Measurements from ENCODE around the gene ECHDC3. TPM values are rescaled to one million over a fixed set of nuclear protein-coding genes. Genes with fewer than 3 reads are reported as not detected.

ECHDC3 gene, protein sequence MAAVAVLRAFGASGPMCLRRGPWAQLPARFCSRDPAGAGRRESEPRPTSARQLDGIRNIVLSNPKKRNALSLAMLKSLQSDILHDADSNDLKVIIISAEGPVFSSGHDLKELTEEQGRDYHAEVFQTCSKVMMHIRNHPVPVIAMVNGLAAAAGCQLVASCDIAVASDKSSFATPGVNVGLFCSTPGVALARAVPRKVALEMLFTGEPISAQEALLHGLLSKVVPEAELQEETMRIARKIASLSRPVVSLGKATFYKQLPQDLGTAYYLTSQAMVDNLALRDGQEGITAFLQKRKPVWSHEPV
- 10 to 100 TPM in 2 of 4 donors, 1 to 10 TPM in 2; 3.8 to 25.8 (median 9.7) TPM for polyA plus RNA-seq
- long read RNA-seq, donor 1, transcript ECHDC3-201 (5 exons, 1,649 nt) = major isoform, 14 of 14 reads
- long read RNA-seq, donor 1, partial matches to known transcripts = 0 of 14 reads
- long read RNA-seq, donor 1, other reads (novel, unspliced or antisense) = 0 of 14 reads
- long read RNA-seq, donor 2, transcript ECHDC3-201 (5 exons, 1,649 nt) = major isoform, 8 of 8 reads
- long read RNA-seq, donor 2, partial matches to known transcripts = 0 of 8 reads
- long read RNA-seq, donor 2, other reads (novel, unspliced or antisense) = 0 of 8 reads
- long read RNA-seq, donor 3, transcript ECHDC3-201 (5 exons, 1,649 nt) = major isoform, 9 of 9 reads
- long read RNA-seq, donor 3, partial matches to known transcripts = 0 of 9 reads
- long read RNA-seq, donor 3, other reads (novel, unspliced or antisense) = 0 of 9 reads
- long read RNA-seq, donor 4, partial matches to known transcripts = 0 of 1 reads
- long read RNA-seq, donor 4, other reads (novel, unspliced or antisense) = 0 of 1 reads
- long read RNA-seq, donor 5, partial matches to known transcripts = 0 of 1 reads
- long read RNA-seq, donor 5, other reads (novel, unspliced or antisense) = 0 of 1 reads
- long read RNA-seq, donor 6, transcript ECHDC3-201 (5 exons, 1,649 nt) = major isoform, 10 of 10 reads
- long read RNA-seq, donor 6, partial matches to known transcripts = 0 of 10 reads
- long read RNA-seq, donor 6, other reads (novel, unspliced or antisense) = 0 of 10 reads
- long read RNA-seq, donor 7 = 0 reads
- long read RNA-seq, donor 8, partial matches to known transcripts = 0 of 2 reads
- long read RNA-seq, donor 8, other reads (novel, unspliced or antisense) = 0 of 2 reads
- long read RNA-seq, donor 9 = 0 reads
- long read RNA-seq, donor 10, partial matches to known transcripts = 0 of 3 reads
- long read RNA-seq, donor 10, other reads (novel, unspliced or antisense) = 0 of 3 reads

- Histone ChIP-seq H3K4me1 (ENCODE audit: control insufficient read depth in 3 of 3, insufficient read depth in 2 of 3, low read depth in 1 of 3, low read length in 2 of 3) (peaks cover 0 to 8% (median 0%) of the 10 kb centered on the region in 3 donors), H3K4me3 (ENCODE audit: low read depth in 1 of 3, low read length in 3 of 3) (peak within 1 kb of the TSS; percentile 44 to 57 (median 49)), H3K9me3 (ENCODE audit: control insufficient read depth in 2 of 2, insufficient read depth in 1 of 2, low read depth in 1 of 2, low read length in 1 of 2) (no peaks in the 10 kb centered on the region), H3K36me3 (ENCODE audit: control insufficient read depth in 3 of 3, insufficient read depth in 2 of 3, low read depth in 1 of 3, low read length in 3 of 3) (peaks cover 0 to 7% (median 0%) of the 10 kb centered on the region in 3 donors), H3K27me3 (ENCODE audit: control insufficient read depth in 3 of 3, insufficient read depth in 3 of 3, low read length in 3 of 3) (no peaks in the 10 kb centered on the region), H3K27ac (ENCODE audit: low read depth in 1 of 3, low read length in 2 of 3) (peak within 1 kb of the TSS in 1 of 3 donors; percentile 87)
- FAIRE-seq = no peak
- 1 to 6% (median 4%) methylated on average over 57 to 93 of the region's 93 CpGs for WGBS, 3 donors
- DNase-seq = peak; percentile 58 to 76
Observed at GRCh38 chr10:11742009-11742778, at the start of gene ECHDC3. Gene ECHDC3 (plus strand): TSS chr10:11742382. CDS start chr10:11742577, 195 bp downstream.

DNA sequence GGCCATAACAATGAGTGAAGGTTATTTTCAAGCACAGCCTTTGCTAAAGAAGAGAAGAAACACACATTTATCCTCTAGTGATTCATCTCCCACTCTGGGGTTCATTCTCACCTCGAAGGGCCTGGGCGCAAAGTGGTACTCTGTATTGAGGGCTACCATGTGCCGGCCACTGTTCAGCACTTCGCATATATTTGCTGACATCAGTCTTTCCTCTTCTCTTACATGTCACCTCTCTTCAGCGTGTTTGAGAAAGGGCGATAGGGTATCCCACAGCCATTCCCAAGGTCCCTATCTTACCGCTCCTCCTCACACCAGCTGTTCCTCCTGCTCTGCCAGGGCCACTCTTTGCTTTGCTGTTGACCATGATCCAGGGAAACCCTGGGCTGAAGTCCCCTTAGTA, 48.8 kb upstream of the ECHDC3 start:
- H3K27me3 ChIP-seq (ENCODE audit: control insufficient read depth in 3 of 3, insufficient read depth in 3 of 3, low read length in 3 of 3) = no peaks in the 10 kb centered on the region
- no peaks in the 10 kb centered on the region for H3K9me3 ChIP-seq (ENCODE audit: control insufficient read depth in 2 of 2, insufficient read depth in 1 of 2, low read depth in 1 of 2, low read length in 1 of 2)
- FAIRE-seq = no peak
- no peak overlapping the region for H3K27ac ChIP-seq (ENCODE audit: low read depth in 1 of 3, low read length in 2 of 3)
- H3K36me3 ChIP-seq (ENCODE audit: control insufficient read depth in 3 of 3, insufficient read depth in 2 of 3, low read depth in 1 of 3, low read length in 3 of 3) = no peaks in the 10 kb centered on the region
- H3K4me1 ChIP-seq (ENCODE audit: control insufficient read depth in 3 of 3, insufficient read depth in 2 of 3, low read depth in 1 of 3, low read length in 2 of 3) = peaks cover 0 to 12% (median 0%) of the 10 kb centered on the region in 3 donors
- 95 to 96% (median 95%) methylated on average over 7 of the region's 7 CpGs for WGBS, 3 donors
- DNase-seq = no peak
- no peak overlapping the region for H3K4me3 ChIP-seq (ENCODE audit: low read depth in 1 of 3, low read length in 3 of 3)

DNA sequence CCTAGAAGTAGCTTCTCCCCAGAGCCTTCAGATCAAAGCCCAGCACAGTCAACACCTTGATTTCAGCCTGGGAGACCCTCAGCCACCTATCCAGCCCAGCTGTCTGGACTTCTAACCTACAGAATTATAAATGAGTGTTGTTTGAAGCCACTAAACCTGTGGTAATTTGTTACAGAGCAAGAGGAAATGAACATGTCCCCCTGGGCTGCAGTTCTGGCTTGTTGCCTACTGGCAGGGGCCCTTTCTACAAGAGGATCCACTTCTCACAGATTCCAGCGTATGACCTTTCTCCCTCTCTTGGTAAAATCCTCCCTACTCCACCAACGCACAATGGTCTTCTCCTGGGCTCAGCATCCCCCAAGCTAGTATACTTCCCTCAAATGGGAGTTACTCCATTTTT, 46.4 kb upstream of the ECHDC3 start:
- DNase-seq (no peak), FAIRE-seq (no peak)
- H3K4me3 ChIP-seq (ENCODE audit: low read depth in 1 of 3, low read length in 3 of 3) = no peak overlapping the region
- H3K27me3 ChIP-seq (ENCODE audit: control insufficient read depth in 3 of 3, insufficient read depth in 3 of 3, low read length in 3 of 3) = no peaks in the 10 kb centered on the region
- no peak overlapping the region for H3K27ac ChIP-seq (ENCODE audit: low read depth in 1 of 3, low read length in 2 of 3)
- WGBS, 3 donors = 74 to 98% (median 93%) methylated on average over 2 of the region's 2 CpGs
- H3K9me3 ChIP-seq (ENCODE audit: control insufficient read depth in 2 of 2, insufficient read depth in 1 of 2, low read depth in 1 of 2, low read length in 1 of 2) = no peaks in the 10 kb centered on the region
- H3K36me3 ChIP-seq (ENCODE audit: control insufficient read depth in 3 of 3, insufficient read depth in 2 of 3, low read depth in 1 of 3, low read length in 3 of 3) = no peaks in the 10 kb centered on the region
- peaks cover 0 to 8% (median 0%) of the 10 kb centered on the region in 3 donors for H3K4me1 ChIP-seq (ENCODE audit: control insufficient read depth in 3 of 3, insufficient read depth in 2 of 3, low read depth in 1 of 3, low read length in 2 of 3)

DNA sequence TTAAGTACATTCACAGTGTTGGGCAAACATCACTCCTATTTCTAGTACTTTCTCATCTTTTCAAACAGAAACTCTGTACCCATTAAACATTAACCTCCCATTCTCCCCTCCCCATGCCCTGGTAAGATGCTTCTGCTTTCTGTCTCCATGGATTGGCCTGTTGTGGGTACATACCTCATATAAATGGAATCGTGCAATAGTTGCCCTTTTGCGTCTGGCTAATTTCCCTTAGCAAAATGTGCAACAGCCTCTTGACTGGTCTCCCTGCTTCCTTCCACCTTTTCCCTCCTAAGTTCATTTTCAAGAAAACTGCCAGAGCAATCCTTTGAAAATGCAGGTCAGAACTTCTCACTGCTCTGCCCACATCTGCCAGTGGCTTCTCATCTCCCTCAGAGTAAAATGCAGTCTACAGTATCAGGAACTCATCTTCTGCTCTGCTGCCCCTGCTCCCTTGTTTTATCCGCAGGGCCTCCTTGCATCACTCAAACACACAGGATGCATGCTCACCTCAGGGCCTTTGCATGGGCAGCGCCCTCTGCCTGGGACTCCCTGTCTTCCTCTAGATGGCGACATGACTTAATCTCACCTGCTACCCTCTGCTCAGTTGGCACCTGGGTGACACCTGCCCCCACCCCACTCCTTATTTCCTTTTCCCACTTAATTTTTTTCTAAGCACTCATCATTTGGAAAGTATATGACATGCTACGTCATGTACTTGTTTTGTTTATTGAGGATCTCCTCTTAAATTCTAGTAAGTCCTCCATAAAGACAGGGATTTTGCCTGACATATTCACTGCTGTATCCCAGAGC, 44.3 kb upstream of the ECHDC3 start:
- DNase-seq (no peak), FAIRE-seq (no peak)
- Histone ChIP-seq H3K36me3 (ENCODE audit: control insufficient read depth in 3 of 3, insufficient read depth in 2 of 3, low read depth in 1 of 3, low read length in 3 of 3) (no peaks in the 10 kb centered on the region), H3K9me3 (ENCODE audit: control insufficient read depth in 2 of 2, insufficient read depth in 1 of 2, low read depth in 1 of 2, low read length in 1 of 2) (no peaks in the 10 kb centered on the region), H3K27me3 (ENCODE audit: control insufficient read depth in 3 of 3, insufficient read depth in 3 of 3, low read length in 3 of 3) (no peaks in the 10 kb centered on the region), H3K4me3 (ENCODE audit: low read depth in 1 of 3, low read length in 3 of 3) (no peak overlapping the region), H3K4me1 (ENCODE audit: control insufficient read depth in 3 of 3, insufficient read depth in 2 of 3, low read depth in 1 of 3, low read length in 2 of 3) (peaks cover 0 to 8% (median 0%) of the 10 kb centered on the region in 3 donors), H3K27ac (ENCODE audit: low read depth in 1 of 3, low read length in 2 of 3) (no peak overlapping the region)
- 73 to 90% (median 80%) methylated on average over 6 of the region's 6 CpGs for WGBS, 3 donors

DNA sequence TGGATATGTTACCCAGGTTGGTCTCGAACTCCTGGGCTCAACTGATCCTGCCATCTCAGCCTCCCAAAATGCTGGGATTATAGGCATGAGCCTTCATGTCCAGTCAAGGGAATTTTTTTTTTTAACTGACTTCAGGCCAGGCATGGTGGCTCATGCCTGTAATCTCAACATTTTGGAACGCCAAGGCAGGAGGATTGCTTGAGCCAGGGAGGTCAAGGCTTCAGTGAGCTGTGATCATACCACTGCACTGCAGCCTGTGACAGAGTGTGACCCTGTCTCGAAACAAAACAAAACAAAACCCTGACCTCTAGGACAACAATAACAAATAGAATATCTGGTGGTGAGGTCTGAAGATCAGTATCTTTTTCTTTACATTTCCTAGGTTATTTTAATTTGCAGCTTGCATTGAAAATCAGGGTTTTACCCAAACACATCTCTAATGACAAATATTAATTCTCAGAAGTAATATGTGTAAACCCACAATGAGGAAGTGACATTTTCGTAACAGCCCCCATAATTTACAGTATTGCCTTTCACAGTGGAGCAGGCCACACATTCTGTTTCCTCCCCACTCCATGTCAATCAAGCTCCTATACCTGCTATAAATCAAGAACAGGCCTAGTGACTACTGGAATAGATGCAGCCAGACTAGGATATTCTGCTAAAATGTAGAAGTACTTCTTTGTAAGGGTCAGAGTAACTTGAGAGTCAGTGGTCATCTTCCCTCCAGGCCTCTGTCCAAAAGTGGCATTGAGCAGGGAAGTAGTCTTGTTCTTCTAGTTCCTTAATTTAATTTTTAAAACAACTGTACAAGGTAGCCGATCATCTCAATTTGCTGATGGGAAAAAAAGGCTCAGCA, 43.3 kb upstream of the ECHDC3 start:
- H3K36me3 ChIP-seq (ENCODE audit: control insufficient read depth in 3 of 3, insufficient read depth in 2 of 3, low read depth in 1 of 3, low read length in 3 of 3) = no peaks in the 10 kb centered on the region
- no peaks in the 10 kb centered on the region for H3K9me3 ChIP-seq (ENCODE audit: control insufficient read depth in 2 of 2, insufficient read depth in 1 of 2, low read depth in 1 of 2, low read length in 1 of 2)
- DNase-seq (no peak), FAIRE-seq (no peak)
- H3K27me3 ChIP-seq (ENCODE audit: control insufficient read depth in 3 of 3, insufficient read depth in 3 of 3, low read length in 3 of 3) = no peaks in the 10 kb centered on the region
- H3K4me1 ChIP-seq (ENCODE audit: control insufficient read depth in 3 of 3, insufficient read depth in 2 of 3, low read depth in 1 of 3, low read length in 2 of 3) = peaks cover 0 to 8% (median 0%) of the 10 kb centered on the region in 3 donors
- no peak overlapping the region for H3K4me3 ChIP-seq (ENCODE audit: low read depth in 1 of 3, low read length in 3 of 3)
- 66 to 76% (median 70%) methylated on average over 5 of the region's 5 CpGs for WGBS, 3 donors
- peak overlapping the region in 1 of 3 donors; percentile 35 for H3K27ac ChIP-seq (ENCODE audit: low read depth in 1 of 3, low read length in 2 of 3)

- Histone ChIP-seq H3K36me3 (ENCODE audit: control insufficient read depth in 3 of 3, insufficient read depth in 2 of 3, low read depth in 1 of 3, low read length in 3 of 3) (no peaks in the 10 kb centered on the region), H3K4me3 (ENCODE audit: low read depth in 1 of 3, low read length in 3 of 3) (no peak overlapping the region), H3K9me3 (ENCODE audit: control insufficient read depth in 2 of 2, insufficient read depth in 1 of 2, low read depth in 1 of 2, low read length in 1 of 2) (no peaks in the 10 kb centered on the region), H3K27me3 (ENCODE audit: control insufficient read depth in 3 of 3, insufficient read depth in 3 of 3, low read length in 3 of 3) (no peaks in the 10 kb centered on the region), H3K27ac (ENCODE audit: low read depth in 1 of 3, low read length in 2 of 3) (peak overlapping the region in 1 of 3 donors; percentile 51), H3K4me1 (ENCODE audit: control insufficient read depth in 3 of 3, insufficient read depth in 2 of 3, low read depth in 1 of 3, low read length in 2 of 3) (peaks cover 0 to 8% (median 0%) of the 10 kb centered on the region in 3 donors)
- 41 to 66% (median 57%) methylated on average over 14 of the region's 14 CpGs for WGBS, 3 donors
- FAIRE-seq = no peak
- peak; percentile 15 to 78 for DNase-seq
Observed at GRCh38 chr10:11699550-11700097, 42.6 kb upstream of the ECHDC3 start.

Measured in small intestine (tissue), 16 donors.